Upper lobe of left lung (tissue), 4 donors: ENCODE measurements around the gene TNFSF12.

Source experiments
- EP300 ChIP-seq, 4 donors: sonication (generic); formaldehyde crosslinking; IDR thresholded peaks; one replicate each; pipeline ENCODE4 v1.5.1; 2017; ENCODE audit warnings: antibody characterized with exemption in 4 of 4, control low read depth in 2 of 4
- POLR2A ChIP-seq, 4 donors: fragments of 450-650 bp; IDR thresholded peaks; one replicate each; pipeline ENCODE4 v1.5.1; 2016 to 2017; ENCODE audit warnings: antibody characterized with exemption in 4 of 4, mild to moderate bottlenecking in 2 of 4
- POLR2AphosphoS5 ChIP-seq, 2 donors: sonication (generic); formaldehyde crosslinking; IDR thresholded peaks; one replicate each; pipeline ENCODE4 v1.5.1; 2017; ENCODE audit warnings: antibody characterized with exemption in 2 of 2
- TF ChIP-seq, protein P1 (sequence below), 6 experiments: fragments of 450-650 bp in 4 of 6; fragments of 200-600 bp in 2 of 6; sonication (generic) in 2 of 6; IDR thresholded peaks; one replicate each; pipeline ENCODE4 v1.5.1; 2016 to 2019; ENCODE audit warnings: antibody characterized with exemption in 6 of 6

DNA sequence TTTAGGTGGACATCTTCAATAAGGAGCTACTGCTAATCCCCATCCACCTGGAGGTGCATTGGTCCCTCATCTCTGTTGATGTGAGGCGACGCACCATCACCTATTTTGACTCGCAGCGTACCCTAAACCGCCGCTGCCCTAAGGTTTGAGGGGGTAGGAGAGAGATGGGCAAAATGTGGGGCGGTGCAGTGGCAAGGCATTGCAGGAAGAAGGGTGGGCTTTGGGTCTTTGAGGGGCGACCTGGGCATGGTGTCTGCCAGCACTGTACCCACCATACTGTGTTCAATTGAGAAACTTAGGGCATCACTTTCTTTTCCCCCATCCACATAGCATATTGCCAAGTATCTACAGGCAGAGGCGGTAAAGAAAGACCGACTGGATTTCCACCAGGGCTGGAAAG lies 21.5 kb downstream of the TNFSF12 start:
- TF ChIP-seq, protein P1, sequence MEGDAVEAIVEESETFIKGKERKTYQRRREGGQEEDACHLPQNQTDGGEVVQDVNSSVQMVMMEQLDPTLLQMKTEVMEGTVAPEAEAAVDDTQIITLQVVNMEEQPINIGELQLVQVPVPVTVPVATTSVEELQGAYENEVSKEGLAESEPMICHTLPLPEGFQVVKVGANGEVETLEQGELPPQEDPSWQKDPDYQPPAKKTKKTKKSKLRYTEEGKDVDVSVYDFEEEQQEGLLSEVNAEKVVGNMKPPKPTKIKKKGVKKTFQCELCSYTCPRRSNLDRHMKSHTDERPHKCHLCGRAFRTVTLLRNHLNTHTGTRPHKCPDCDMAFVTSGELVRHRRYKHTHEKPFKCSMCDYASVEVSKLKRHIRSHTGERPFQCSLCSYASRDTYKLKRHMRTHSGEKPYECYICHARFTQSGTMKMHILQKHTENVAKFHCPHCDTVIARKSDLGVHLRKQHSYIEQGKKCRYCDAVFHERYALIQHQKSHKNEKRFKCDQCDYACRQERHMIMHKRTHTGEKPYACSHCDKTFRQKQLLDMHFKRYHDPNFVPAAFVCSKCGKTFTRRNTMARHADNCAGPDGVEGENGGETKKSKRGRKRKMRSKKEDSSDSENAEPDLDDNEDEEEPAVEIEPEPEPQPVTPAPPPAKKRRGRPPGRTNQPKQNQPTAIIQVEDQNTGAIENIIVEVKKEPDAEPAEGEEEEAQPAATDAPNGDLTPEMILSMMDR (IDR thresholded peaks at IDR 0.05), result no peak
- TF ChIP-seq POLR2A (IDR thresholded peaks at IDR 0.05) (no peak), EP300 (IDR thresholded peaks at IDR 0.05) (no peak), POLR2AphosphoS5 (IDR thresholded peaks at IDR 0.05) (no peak)
